Measurements from ENCODE around the gene SMOC1. TPM values are rescaled to one million over a fixed set of nuclear protein-coding genes. Genes with fewer than 3 reads are reported as not detected.

The SMOC1 gene
- total RNA-seq, 2 donors from 2014 or later: 5.3 to 14.0 TPM

- H3K27ac ChIP-seq: no peak overlapping the region
- WGBS, 2 donors: 85 to 87% methylated on average over 12 to 15 of the region's 15 CpGs
- intact Hi-C loops (cut with DNase I): loop anchor here (5.0 kb wide), 1 partner anchor 206 kb away; no protein-coding TSS in a partner anchor
- H3K4me1 ChIP-seq: no peaks in the 10 kb centered on the region
- TF ChIP-seq CTCF (IDR thresholded peaks at IDR 0.05): no peak
- TF ChIP-seq POLR2A (IDR thresholded peaks at IDR 0.05): no peak
- no peaks in the 10 kb centered on the region for H3K36me3 ChIP-seq (replicated peaks in 1 of 2; ENCODE audit: insufficient read depth in 1 of 2, low read depth in 2 of 2)
- no peak overlapping the region for H3K4me3 ChIP-seq
- no peaks in the 10 kb centered on the region for H3K9me3 ChIP-seq
- ATAC-seq (no peak), DNase-seq (no peak)
- no peaks in the 10 kb centered on the region for H3K27me3 ChIP-seq
Observed at GRCh38 chr14:70022771-70023445, 143.7 kb downstream of the SMOC1 start.

- H3K27ac ChIP-seq: no peak overlapping the region
- H3K4me1 ChIP-seq: no peaks in the 10 kb centered on the region
- H3K9me3 ChIP-seq: no peaks in the 10 kb centered on the region
- DNase-seq (no peak), ATAC-seq (no peak)
- no peaks in the 10 kb centered on the region for H3K27me3 ChIP-seq
- TF ChIP-seq CTCF (IDR thresholded peaks at IDR 0.05) (no peak), POLR2A (IDR thresholded peaks at IDR 0.05) (no peak)
- no peaks in the 10 kb centered on the region for H3K36me3 ChIP-seq (replicated peaks in 1 of 2; ENCODE audit: insufficient read depth in 1 of 2, low read depth in 2 of 2)
- 0 to 95% methylated on average over 1 of the region's 1 CpG for WGBS, 2 donors
- H3K4me3 ChIP-seq: no peak overlapping the region
- intact Hi-C loops (cut with DNase I): loop anchor here (5.0 kb wide), 1 partner anchor 207 kb away; no protein-coding TSS in a partner anchor
Observed at GRCh38 chr14:70023871-70024270, 144.7 kb downstream of the SMOC1 start.

- Histone ChIP-seq H3K36me3 (replicated peaks in 1 of 2; ENCODE audit: insufficient read depth in 1 of 2, low read depth in 2 of 2) (no peaks in the 10 kb centered on the region), H3K27me3 (no peaks in the 10 kb centered on the region), H3K27ac (no peak overlapping the region), H3K9me3 (no peaks in the 10 kb centered on the region), H3K4me1 (peaks cover 6% of the 10 kb centered on the region), H3K4me3 (no peak overlapping the region)
- TF ChIP-seq POLR2A (IDR thresholded peaks at IDR 0.05) (no peak), CTCF (IDR thresholded peaks at IDR 0.05) (peak; percentile 77 to 93 (median 88))
- ATAC-seq: peak; percentile 77
- intact Hi-C loops (cut with DNase I): no loop called here
- WGBS, 2 donors: 32 to 35% methylated on average over 16 to 17 of the region's 17 CpGs
- peak; percentile 66 to 84 (median 76) for DNase-seq
Observed at GRCh38 chr14:70027785-70028428, 148.7 kb downstream of the SMOC1 start.

- ATAC-seq (no peak), DNase-seq (no peak)
- Histone ChIP-seq H3K4me1 (peaks cover 6% of the 10 kb centered on the region), H3K9me3 (no peaks in the 10 kb centered on the region), H3K4me3 (no peak overlapping the region), H3K36me3 (replicated peaks in 1 of 2; ENCODE audit: insufficient read depth in 1 of 2, low read depth in 2 of 2) (no peaks in the 10 kb centered on the region), H3K27me3 (no peaks in the 10 kb centered on the region), H3K27ac (no peak overlapping the region)
- TF ChIP-seq CTCF (IDR thresholded peaks at IDR 0.05): no peak
- no peak for TF ChIP-seq POLR2A (IDR thresholded peaks at IDR 0.05)
- intact Hi-C loops (cut with DNase I): no loop called here
- WGBS, 2 donors: 43 to 54% methylated on average over 6 of the region's 6 CpGs
Observed at GRCh38 chr14:70029296-70030132, 150.3 kb downstream of the SMOC1 start.

Measured in body of pancreas (tissue), 4 donors.